Adrenal gland (tissue), 12 donors: ENCODE results near the gene GLCCI1. TPM values are rescaled to one million over a fixed set of nuclear protein-coding genes. Genes with fewer than 3 reads are reported as not detected.

Source experiments
- DNase-seq, 7 donors: peaks; one replicate each; pipeline ENCODE4 v3.0.0-alpha.2; 2019 to 2020
- H3K27ac ChIP-seq, 5 donors: fragments of 200-600 bp; sonication (generic) in 4 of 5; 1 replicate in 3 of 5; 2 replicates in 2 of 5; pipeline versions ENCODE4 v1.5.1 to v1.8.0; 2016 to 2020; ENCODE audit warnings: mild to moderate bottlenecking in 1 of 5
- H3K27me3 ChIP-seq: fragments of 200-600 bp; 2 replicates; pipeline ENCODE4 v1.8.0; 2021
- H3K36me3 ChIP-seq, 2 donors: fragments of 200-600 bp; replicated peaks in 1 of 2; 1 replicate in 1 of 2; 2 replicates in 1 of 2; pipeline versions ENCODE4 v1.5.1 to v1.8.0; 2018 to 2022
- H3K4me1 ChIP-seq, 2 donors: fragments of 200-600 bp; replicated peaks in 1 of 2; 1 replicate in 1 of 2; 2 replicates in 1 of 2; pipeline versions ENCODE4 v1.5.1 to v1.8.0; 2018 to 2021
- H3K4me3 ChIP-seq, 4 donors: fragments of 200-600 bp; sonication (generic) in 3 of 4; one replicate each; pipeline ENCODE4 v1.5.1; 2016 to 2018
- H3K9me3 ChIP-seq, 3 donors: fragments of 200-600 bp; sonication (generic) in 1 of 3; replicated peaks in 1 of 3; 1 replicate in 2 of 3; 2 replicates in 1 of 3; pipeline versions ENCODE4 v1.5.1 to v1.8.0; 2016 to 2021
- CTCF ChIP-seq, 6 experiments: fragments of 450-650 bp in 4 of 6; fragments of 200-600 bp in 2 of 6; sonication (generic) in 1 of 6; IDR thresholded peaks; 1 replicate in 5 of 6; 2 replicates in 1 of 6; pipeline versions ENCODE4 v1.5.1 to v1.8.0; 2016 to 2021; ENCODE audit warnings: antibody characterized with exemption in 6 of 6, mild to moderate bottlenecking in 2 of 6, moderate library complexity in 1 of 6
- POLR2A ChIP-seq, 2 donors: fragments of 450-650 bp; IDR thresholded peaks; one replicate each; pipeline ENCODE4 v1.6.1; 2017; ENCODE audit warnings: antibody characterized with exemption in 2 of 2, mild to moderate bottlenecking in 2 of 2, moderate library complexity in 1 of 2
- WGBS, 4 donors: extraction: QIAGEN DNeasy Blood & Tissue Kit in 2 of 4; methylation state at CpG; one replicate each; pipeline versions ENCODE4 v1.1.5 to v1.1.7; 2013 to 2017; 5-methylcytosine and 5-hydroxymethylcytosine counted together
- intact Hi-C, 2 donors: fragments of 100-400 bp; cut with DNase I; formaldehyde crosslinking; loops; one replicate each; pipeline versions ENCODE4 v1.14.1 to v1.15.0; 2022 to 2023
- polyA plus RNA-seq, 3 donors: library from polyadenylated mRNA; stranded (reverse); fragments of 200-250 nt in 2 of 3; fragments of 350-450 nt in 1 of 3; fragmentation: Illumina TruSeq in 1 of 3; extraction: RNeasy Lipid Tissue Mini Kit (QIAGEN cat#74804) in 1 of 3; gene quantifications; one replicate each; pipeline ENCODE4 v1.2.3, GENCODE V29; 2013 to 2014
- total RNA-seq, 9 donors: library from RNA; depleted of rRNA in 4 of 9; stranded (reverse); fragments of >200 nt in 4 of 9; fragments of 120-200 nt in 1 of 9; fragmentation: NEBNext Ultra II Directional in 1 of 9; extraction: Animal tissue kit (Norgen Biotek cat#: 25700) in 1 of 9; gene quantifications; one replicate each; pipeline versions ENCODE4 v1.1.0 to v1.2.4, GENCODE V29; 2013 to 2023
- donor health status: healthy with polysubstance abuse.
- donor health status: Bipolar disorder and iron deficiency.
- donor health status: DM: yes; HTN: yes; CAD: no.
- donor health status: DM: no; HTN: no; CAD: no.
- donor health status: DM: no; HTN: no; CAD: no.
- donor health status: DM: yes; HTN: yes; CAD: no.

Gene GLCCI1
- total and polyA plus RNA-seq, 12 donors, result 2.4 to 23.6 (median 8.2) TPM

DNA sequence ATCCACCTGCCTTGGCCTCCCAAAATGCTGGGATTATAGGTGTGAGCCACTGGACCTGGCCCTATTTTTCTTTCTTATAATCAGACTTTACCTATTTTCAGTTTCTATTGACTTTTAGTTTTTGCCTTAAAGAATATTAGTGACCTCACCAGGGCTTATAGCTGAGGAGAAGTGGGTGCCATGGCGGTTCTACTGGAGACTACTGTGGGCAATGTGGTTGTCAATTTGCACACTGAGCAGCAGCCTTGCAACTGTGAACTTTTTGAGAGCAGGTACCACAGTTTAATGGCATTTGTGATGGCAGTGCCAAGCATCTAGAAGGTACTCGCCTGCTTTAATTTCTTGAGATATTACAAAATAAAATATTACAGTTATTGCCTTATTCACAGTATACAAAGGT is 11.5 kb downstream of the GLCCI1 start:
- Histone ChIP-seq H3K27ac (no peak overlapping the region), H3K27me3 (no peaks in the 10 kb centered on the region), H3K36me3 (no peaks in the 10 kb centered on the region), H3K9me3 (no peaks in the 10 kb centered on the region), H3K4me1 (peaks cover 0 to 23% of the 10 kb centered on the region in 2 donors), H3K4me3 (no peak overlapping the region)
- intact Hi-C loops, result no loop called here
- 89 to 97% (median 97%) methylated on average over 2 of the region's 2 CpGs for WGBS, 4 donors
- no peak for DNase-seq
- no peak for TF ChIP-seq CTCF (IDR thresholded peaks at IDR 0.05)
- no peak for TF ChIP-seq POLR2A (IDR thresholded peaks at IDR 0.05)

GRCh38 chr7:7982904-7983303 is 14.3 kb downstream of the GLCCI1 start:
- Histone ChIP-seq H3K27ac (no peak overlapping the region), H3K4me3 (no peak overlapping the region), H3K27me3 (no peaks in the 10 kb centered on the region), H3K36me3 (no peaks in the 10 kb centered on the region), H3K9me3 (no peaks in the 10 kb centered on the region), H3K4me1 (peaks cover 0 to 14% of the 10 kb centered on the region in 2 donors)
- WGBS, 4 donors, result 96 to 99% (median 98%) methylated on average over 4 of the region's 4 CpGs
- TF ChIP-seq CTCF (IDR thresholded peaks at IDR 0.05) (no peak), POLR2A (IDR thresholded peaks at IDR 0.05) (no peak)
- no peak for DNase-seq
- intact Hi-C loops, result no loop called here

DNA sequence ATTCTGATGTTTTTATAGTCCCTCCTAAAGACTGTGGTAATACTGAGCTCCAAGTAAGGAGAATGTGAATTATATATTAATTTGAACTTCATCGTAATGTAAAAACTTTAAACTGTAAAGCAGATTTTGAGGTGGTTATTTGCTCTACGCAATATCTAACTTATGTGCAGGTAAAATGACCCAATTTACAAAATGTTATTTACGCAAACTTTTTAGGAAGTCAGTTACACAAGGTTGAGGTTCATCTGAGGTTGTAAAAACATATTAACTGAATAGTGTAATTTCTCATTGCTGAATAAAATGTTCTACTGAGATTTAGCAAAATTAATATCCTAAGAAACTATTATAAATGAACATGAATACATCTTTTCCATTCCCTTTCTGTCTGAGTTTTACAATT is 15.8 kb downstream of the GLCCI1 start:
- no peaks in the 10 kb centered on the region for H3K27me3 ChIP-seq
- no peak overlapping the region for H3K4me3 ChIP-seq
- WGBS, 4 donors, result 61 to 78% (median 67%) methylated on average over 3 of the region's 3 CpGs
- no peak for DNase-seq
- no peaks in the 10 kb centered on the region for H3K36me3 ChIP-seq
- no peaks in the 10 kb centered on the region for H3K9me3 ChIP-seq
- intact Hi-C loops, result no loop called here
- H3K27ac ChIP-seq, result no peak overlapping the region
- peaks cover 5 to 12% of the 10 kb centered on the region in 2 donors for H3K4me1 ChIP-seq
- TF ChIP-seq POLR2A (IDR thresholded peaks at IDR 0.05) (no peak), CTCF (IDR thresholded peaks at IDR 0.05) (no peak)

DNA sequence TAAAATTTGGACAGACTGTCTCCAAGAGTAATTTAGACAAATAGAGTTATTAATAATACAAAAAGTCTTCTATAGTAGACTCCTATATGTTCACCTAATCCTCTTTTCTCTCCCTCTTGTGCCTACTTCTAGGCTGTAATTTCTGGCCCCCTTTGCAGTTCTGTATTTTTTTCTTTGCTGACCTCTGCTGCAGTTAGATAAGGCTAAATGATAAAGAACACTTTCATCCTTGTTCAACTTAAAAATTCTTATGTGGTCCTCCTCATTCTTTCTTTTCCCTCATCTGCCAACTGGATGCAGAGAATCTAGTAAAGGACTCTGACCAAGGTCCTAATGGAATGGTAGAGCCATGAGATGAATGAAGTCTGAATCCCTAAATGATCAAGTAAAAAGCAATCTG is 20.1 kb downstream of the GLCCI1 start:
- no peaks in the 10 kb centered on the region for H3K36me3 ChIP-seq
- no peak overlapping the region for H3K4me3 ChIP-seq
- H3K27ac ChIP-seq, result no peak overlapping the region
- H3K27me3 ChIP-seq, result no peaks in the 10 kb centered on the region
- no peak for TF ChIP-seq POLR2A (IDR thresholded peaks at IDR 0.05)
- TF ChIP-seq CTCF (IDR thresholded peaks at IDR 0.05), result no peak
- H3K9me3 ChIP-seq, result peaks cover 0 to 9% (median 0%) of the 10 kb centered on the region in 3 donors
- DNase-seq, result no peak
- peaks cover 12 to 17% of the 10 kb centered on the region in 2 donors for H3K4me1 ChIP-seq
- intact Hi-C loops, result no loop called here
